ENCODE measurements around the gene MRPS9.

DNA sequence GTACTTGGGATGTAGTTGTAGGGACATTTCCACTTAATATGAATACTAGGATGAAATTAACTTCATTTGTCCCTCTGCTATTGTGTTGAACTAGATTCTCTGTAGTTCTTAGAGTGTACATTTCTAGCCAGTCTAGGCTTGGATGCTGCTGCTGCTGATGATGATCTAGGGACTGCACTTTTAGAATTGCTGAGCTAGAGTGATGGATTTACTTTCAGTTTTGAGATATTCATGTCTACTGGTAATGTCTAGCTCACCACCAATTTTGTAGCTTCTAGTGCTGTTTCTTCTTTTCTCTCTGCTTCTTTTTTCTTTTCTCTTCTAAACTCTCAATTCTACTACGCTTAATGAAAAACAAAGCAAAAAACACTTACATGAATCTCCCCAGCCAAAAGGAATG lies 49.4 kb downstream of the MRPS9 start:
- no peak for TF ChIP-seq EZH2phosphoT487 (IDR thresholded peaks at IDR 0.05; ENCODE audit: insufficient read depth, low read depth)
- TF ChIP-seq EZH2 (IDR thresholded peaks at IDR 0.05; ENCODE audit: insufficient read depth, poor library complexity, severe bottlenecking), result no peak
